ENCODE results near the gene KLHL8.

Gene KLHL8

DNA sequence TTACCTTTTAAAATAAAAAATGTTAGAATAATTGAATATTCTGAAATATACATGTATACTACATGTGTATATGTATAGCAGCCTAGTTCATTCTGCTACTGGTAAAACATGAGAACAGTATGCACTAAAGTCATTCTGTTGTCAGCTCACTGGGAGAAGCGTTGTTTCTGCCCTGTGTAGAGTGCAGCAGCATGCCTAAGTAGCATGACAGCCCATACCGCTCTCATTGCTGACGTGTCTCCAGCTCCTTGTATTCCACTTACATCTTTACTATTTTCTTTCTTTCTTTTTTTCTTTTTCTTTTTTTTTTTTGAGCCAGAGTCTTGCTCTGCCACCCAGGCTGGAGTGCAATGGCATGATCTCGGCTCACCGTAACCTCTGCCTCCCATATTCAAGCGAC lies 90.7 kb downstream of the KLHL8 start:
- H3K9me3 Mint-ChIP-seq, result no peaks in the 10 kb centered on the region
- no peak overlapping the region for H3K4me3 Mint-ChIP-seq
- H3K27ac Mint-ChIP-seq, result no peak overlapping the region
- TF ChIP-seq, protein P1, sequence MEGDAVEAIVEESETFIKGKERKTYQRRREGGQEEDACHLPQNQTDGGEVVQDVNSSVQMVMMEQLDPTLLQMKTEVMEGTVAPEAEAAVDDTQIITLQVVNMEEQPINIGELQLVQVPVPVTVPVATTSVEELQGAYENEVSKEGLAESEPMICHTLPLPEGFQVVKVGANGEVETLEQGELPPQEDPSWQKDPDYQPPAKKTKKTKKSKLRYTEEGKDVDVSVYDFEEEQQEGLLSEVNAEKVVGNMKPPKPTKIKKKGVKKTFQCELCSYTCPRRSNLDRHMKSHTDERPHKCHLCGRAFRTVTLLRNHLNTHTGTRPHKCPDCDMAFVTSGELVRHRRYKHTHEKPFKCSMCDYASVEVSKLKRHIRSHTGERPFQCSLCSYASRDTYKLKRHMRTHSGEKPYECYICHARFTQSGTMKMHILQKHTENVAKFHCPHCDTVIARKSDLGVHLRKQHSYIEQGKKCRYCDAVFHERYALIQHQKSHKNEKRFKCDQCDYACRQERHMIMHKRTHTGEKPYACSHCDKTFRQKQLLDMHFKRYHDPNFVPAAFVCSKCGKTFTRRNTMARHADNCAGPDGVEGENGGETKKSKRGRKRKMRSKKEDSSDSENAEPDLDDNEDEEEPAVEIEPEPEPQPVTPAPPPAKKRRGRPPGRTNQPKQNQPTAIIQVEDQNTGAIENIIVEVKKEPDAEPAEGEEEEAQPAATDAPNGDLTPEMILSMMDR (IDR thresholded peaks at IDR 0.05; ENCODE audit: unreplicated experiment in 3 of 3), result no peak
- H3K27me3 Mint-ChIP-seq (ENCODE audit: low read depth), result no peaks in the 10 kb centered on the region
- peaks cover 5% of the 10 kb centered on the region for H3K4me1 Mint-ChIP-seq
- H3K36me3 Mint-ChIP-seq (ENCODE audit: low read depth), result peaks cover 89% of the 10 kb centered on the region

- TF ChIP-seq, protein P1 (IDR thresholded peaks at IDR 0.05; ENCODE audit: unreplicated experiment in 3 of 3), result no peak
- no peaks in the 10 kb centered on the region for H3K27me3 Mint-ChIP-seq (ENCODE audit: low read depth)
- no peak overlapping the region for H3K4me3 Mint-ChIP-seq
- peaks cover 7% of the 10 kb centered on the region for H3K4me1 Mint-ChIP-seq
- peaks cover 79% of the 10 kb centered on the region for H3K36me3 Mint-ChIP-seq (ENCODE audit: low read depth)
- H3K9me3 Mint-ChIP-seq, result no peaks in the 10 kb centered on the region
- H3K27ac Mint-ChIP-seq, result no peak overlapping the region
These were observed 92.3 kb downstream of the KLHL8 start for GRCh38 chr4:87128006-87128705.

DNA sequence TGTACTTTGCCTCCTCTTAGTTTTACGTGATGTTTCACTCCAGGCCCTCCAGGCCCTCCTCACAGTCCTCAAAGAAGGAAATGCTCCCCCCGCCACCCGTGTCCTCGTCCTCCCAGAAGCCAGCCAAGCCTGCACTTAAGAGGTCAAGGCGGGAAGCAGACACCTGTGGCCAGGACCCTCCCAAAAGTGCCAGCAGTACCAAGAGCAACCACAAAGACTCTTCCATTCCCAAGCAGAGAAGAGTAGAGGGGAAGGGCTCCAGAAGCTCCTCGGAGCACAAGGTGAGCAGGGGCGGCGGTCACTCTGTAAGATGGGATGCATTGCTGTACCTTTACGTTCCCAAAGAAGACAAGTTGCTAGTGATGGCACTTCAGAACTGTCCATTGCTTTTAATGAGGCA lies 94.4 kb downstream of the KLHL8 start:
- Mint-ChIP-seq H3K9me3 (no peaks in the 10 kb centered on the region), H3K27ac (no peak overlapping the region), H3K4me1 (peaks cover 22% of the 10 kb centered on the region), H3K4me3 (no peak overlapping the region), H3K27me3 (ENCODE audit: low read depth) (no peaks in the 10 kb centered on the region), H3K36me3 (ENCODE audit: low read depth) (peaks cover 66% of the 10 kb centered on the region)
- TF ChIP-seq, protein P1 (IDR thresholded peaks at IDR 0.05; ENCODE audit: unreplicated experiment in 3 of 3), result no peak

DNA sequence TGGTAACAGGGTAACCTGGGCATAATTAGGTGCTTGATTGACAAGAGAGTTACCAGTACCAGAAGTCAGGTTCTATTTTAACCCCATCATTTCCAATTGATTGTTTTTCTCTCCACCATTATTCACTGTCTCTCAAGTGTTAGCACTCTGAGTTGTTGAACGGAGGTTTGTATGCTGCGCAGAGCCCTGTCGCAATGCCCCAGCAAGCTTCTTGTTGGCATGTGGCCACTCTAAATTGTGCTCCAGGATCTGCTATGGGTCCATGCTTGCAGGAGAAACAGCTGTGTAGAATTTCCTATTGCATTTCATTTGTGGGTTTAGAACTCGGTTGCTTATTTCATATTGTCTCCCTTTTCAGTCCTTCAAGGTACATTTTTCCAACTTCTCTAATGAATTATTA lies 98.2 kb downstream of the KLHL8 start:
- no peaks in the 10 kb centered on the region for H3K9me3 Mint-ChIP-seq
- TF ChIP-seq, protein P1 (IDR thresholded peaks at IDR 0.05; ENCODE audit: unreplicated experiment in 3 of 3), result no peak
- peak overlapping the region; percentile 60 to 67 (median 61) for H3K27ac Mint-ChIP-seq
- H3K27me3 Mint-ChIP-seq (ENCODE audit: low read depth), result no peaks in the 10 kb centered on the region
- H3K4me3 Mint-ChIP-seq, result no peak overlapping the region
- H3K36me3 Mint-ChIP-seq (ENCODE audit: low read depth), result peaks cover 62% of the 10 kb centered on the region
- peaks cover 49% of the 10 kb centered on the region for H3K4me1 Mint-ChIP-seq

DNA sequence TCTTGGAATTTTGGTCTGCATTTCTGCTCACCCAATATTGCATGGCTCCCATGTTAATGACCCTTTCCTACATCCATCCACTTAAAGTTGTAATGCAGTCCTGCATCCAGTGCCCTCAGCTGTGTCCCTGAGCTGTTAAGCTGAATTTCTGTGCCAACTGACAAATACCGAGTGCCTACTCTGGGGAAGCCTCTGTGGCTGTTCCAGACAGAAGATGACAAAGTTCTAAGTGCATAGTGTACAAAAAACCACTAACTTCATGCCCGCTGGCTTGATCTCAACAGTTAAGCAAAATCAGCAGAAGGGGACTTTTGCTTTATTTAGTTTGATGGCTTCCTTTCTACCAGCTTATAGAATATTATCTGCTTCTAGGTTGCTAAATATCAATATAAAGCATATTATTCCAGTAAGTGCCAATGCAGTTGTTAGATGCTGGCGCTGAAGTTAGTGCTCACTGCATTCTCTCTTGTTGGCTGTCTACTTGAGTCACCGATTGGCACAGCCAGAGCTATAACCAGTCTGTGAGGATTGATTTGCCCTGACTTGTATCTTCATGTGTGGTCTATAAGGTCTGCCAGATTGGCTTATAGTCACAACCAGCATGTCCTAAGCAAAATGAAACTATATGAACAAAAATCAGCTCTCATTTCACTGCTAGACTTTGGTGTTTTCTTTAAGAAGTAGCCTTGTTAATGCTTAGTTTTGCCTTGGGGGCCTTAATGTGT lies 98.9 kb downstream of the KLHL8 start:
- TF ChIP-seq, protein P1 (IDR thresholded peaks at IDR 0.05; ENCODE audit: unreplicated experiment in 3 of 3), result no peak
- peak overlapping the region; percentile 60 to 67 (median 61) for H3K27ac Mint-ChIP-seq
- H3K4me3 Mint-ChIP-seq, result no peak overlapping the region

More for the DNA sequence above, 98.9 kb downstream of the KLHL8 start:
- Mint-ChIP-seq H3K9me3 (no peaks in the 10 kb centered on the region), H3K27me3 (ENCODE audit: low read depth) (no peaks in the 10 kb centered on the region), H3K36me3 (ENCODE audit: low read depth) (peaks cover 62% of the 10 kb centered on the region), H3K4me1 (peaks cover 56% of the 10 kb centered on the region)

Measured in nephron (organoid).